ENCODE results near the gene DIRAS2.
A peak's percentile ranks its signal among the peaks of the same experiment; 100 is the strongest.
"Not testable (repeated sequence)": the region's sequence is repeated elsewhere in the genome, so short reads cannot be mapped to it uniquely, and the experiment has no call there.

Gene DIRAS2, protein sequence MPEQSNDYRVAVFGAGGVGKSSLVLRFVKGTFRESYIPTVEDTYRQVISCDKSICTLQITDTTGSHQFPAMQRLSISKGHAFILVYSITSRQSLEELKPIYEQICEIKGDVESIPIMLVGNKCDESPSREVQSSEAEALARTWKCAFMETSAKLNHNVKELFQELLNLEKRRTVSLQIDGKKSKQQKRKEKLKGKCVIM

DNA sequence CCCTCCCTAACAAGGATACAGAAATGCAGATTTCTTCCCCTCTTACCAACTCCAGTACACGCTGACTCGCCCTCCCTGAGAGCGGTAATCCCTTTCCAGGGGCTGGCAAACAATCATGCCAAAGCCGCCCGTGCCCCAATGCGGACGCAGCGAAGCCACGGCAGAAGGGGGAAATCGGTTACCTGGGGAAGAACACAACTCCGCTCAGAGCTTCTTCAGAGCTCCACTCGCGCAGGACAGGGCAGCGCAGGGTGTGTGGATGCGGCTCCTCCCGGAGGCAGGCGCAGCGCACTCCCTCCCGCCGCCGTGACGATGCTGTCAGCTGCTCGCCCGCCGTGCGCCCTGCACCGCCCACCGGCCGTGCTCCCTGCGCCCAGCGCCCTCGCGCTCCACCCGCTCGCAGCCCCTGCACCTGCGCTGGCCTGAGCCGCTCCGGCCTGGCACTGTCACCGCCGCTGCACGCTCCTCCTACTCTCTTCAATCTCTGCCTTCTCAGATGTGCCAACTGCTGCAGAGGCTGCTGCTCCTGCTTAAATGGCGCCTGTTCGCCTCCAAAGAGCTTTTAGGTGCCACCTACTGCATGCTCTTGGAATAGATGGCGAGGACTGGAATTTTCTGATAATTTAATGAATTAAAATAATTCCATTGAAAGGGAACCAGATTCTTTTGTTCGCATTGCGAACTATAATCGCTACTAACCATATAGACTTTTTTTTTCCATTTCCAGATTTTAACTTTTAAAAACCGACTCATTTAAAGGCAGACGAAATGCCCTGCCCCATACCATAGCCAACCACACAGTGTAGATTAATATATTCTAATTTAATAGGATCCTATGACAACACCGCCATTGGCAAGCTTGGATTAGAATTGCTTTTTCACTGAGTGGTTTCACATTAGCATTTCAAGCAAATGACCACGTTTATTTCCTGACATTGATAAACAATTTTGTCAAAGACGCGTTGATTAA, at the start of gene DIRAS2:
DIRAS2 (minus strand) TSS at position 255 of the 970 bp plus-strand sequence. CDS start 28,997 bp downstream, outside the sequence.
- peak; percentile 93 for DNase-seq (ENCODE audit: low spot score)

DNA sequence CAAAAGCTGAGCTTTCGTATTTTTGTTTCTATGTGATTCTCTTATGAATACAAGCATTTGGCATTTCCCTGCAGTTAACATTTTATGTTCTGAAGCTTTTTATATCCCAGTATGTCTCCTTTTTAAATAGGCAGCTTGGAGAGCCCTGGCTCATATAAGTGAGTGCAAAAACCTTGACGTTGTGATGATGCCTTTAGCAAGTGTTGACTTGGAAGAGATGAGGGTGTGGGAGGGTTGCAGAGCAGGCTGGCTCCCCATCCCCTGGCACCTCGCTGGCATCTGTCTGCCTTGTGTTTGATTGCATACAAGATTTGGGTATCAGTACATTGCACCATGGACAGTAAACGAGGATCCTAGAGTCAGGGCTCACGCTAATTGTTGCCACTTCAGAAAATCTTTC, 42.1 kb upstream of the DIRAS2 start:
- no peak for DNase-seq (ENCODE audit: low spot score)

DNA sequence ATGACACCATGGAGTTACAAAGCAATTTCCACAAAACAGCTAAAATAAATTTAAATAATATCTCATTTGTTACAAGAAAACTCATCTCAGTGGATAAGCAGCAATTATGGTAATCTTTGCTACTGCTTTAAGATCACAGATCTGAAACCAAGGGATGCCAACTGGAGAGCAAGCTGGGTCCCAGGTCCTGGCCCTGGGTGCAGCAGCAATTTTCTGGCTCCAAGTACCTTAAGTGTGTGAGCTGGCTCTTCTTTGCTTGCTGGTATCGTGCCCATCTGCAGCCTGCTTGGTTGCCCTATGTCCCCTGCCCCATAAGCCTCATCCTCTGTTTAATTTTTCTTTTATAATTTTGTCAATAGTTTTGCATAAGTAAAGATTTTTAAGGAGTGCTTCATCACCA, 41.5 kb upstream of the DIRAS2 start:
- DNase-seq (ENCODE audit: low spot score), result no peak

DNA sequence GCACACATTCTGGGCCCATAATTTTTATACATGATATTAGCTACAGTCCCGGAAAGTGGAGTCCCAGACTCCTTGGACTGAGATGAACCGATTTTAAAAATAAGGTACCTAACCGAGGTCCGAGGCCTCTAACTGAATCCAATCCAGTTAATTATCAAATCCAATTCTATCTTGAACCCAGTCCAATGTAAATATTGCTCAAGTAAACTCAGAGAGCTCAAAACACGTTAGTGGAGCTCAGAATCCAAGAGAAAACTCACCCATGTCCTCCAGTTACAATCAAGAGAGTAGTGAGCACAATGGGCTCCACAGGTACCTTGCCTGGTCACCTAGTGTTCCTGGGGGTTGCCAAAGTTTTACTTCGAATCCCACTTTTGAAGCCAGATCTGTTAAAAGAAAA, 37.9 kb upstream of the DIRAS2 start:
- no peak for DNase-seq (ENCODE audit: low spot score)

DNA sequence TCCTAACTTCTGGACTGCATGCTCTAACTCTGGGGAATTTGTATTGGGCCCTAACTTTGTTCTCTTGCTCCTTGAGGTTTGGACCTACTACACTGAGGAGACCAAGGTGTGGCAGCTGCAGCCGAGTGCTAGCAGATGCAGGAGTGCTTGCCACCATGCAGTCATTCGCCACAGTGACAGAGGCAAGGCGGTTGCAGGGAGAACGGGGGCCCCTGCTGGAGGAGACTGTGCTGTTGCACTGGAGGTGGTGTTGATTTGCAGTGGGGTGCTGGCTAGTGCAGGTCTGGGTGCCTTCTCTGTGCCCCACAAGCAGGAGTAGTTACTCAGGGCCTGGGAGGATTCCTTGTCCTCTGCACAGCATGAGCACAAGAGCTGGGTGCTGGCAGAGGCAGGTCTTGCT, 22.4 kb upstream of the DIRAS2 start:
- DNase-seq (ENCODE audit: low spot score), result no peak

DNA sequence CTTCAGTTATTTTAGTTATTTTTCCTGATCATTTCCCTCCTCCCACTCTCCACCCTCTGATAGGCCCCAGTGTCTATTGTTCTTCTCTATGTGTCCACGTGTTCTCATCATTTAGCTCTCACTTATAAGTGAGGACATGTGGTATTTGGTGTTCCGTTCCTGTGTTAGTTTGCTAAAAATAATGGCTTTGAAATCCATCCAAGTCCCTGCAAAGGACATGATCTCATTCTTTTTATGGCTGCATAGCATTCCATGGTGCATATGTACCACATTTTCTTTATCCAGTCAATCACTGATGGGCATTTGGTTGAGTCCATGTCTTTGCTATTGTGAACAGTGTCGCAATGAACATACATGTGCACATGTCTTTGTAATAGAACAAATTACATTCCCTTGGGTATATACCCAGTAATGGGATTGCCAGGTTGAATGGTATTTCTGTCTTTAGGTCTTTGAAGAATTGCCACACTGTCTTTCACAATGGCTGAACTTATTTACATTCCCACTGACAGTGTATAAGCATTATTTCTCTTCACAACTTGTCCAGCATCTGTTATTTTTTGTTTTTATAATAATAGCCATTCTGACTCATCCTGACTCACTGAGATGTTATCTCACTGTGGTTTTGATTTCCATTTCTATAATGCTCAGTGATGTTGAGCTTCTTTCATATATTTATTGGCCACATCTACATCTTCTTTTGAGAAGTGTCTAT, 17.2 kb upstream of the DIRAS2 start:
- DNase-seq (ENCODE audit: low spot score), result no peak

DNA sequence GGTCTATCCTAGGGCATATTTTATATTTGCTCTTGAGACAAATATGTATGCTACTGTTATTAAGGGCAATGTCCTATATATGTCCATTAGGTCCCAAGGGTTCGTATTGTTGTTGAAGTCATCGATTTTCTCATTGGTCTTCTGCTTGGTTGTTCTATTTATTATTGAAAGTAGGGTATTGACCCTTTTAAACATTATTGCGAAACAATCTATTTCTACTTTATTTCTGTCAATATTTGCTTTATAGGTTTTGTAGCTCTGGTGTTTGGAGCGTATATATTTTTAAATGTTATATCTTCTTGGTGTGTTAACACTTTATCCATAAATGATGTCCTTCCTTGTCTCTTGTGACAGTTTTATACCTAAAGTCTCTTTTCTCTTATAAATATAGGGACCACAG, 16.2 kb upstream of the DIRAS2 start:
- no peak for DNase-seq (ENCODE audit: low spot score)

DNA sequence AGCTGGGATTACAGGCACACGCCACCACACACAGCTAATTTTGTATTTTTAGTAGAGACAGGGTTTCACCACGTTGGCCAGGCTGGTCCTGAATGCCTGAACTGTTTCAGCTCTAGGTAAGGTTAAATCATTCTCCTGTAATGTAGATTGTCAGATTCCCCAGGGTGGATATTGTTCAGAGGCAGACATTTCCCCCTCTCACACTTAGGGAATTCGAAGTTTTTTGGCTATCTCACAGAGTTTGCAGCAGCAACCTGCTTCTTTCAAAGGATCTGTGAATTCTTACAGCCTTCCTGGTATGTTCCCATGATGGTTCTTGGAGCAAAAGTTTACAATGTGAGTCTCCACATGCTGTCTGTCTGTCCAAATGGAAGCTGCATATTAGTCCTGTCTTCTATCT, 15.6 kb upstream of the DIRAS2 start:
- DNase-seq (ENCODE audit: low spot score), result no peak

DNA sequence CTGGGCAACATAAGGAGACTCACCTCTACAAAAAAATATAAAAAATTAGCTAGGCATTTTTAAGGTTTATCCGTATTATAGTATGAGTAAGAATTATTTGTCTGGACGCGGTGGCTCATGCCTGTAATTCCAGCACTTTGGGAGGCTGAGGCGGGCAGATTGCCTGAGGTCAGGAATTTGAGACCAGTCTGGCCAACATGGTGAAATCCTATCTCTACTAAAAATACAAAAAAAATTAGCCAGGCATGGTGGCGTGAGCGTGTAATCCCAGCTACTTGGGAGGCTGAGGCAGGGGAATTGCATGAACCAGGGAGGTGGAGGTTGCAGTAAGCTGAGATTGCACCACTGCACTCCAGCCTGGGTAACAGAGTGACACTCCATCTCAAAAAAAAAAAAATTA, 14.3 kb upstream of the DIRAS2 start:
- not testable (repeated sequence) for DNase-seq (ENCODE audit: low spot score)

DNA sequence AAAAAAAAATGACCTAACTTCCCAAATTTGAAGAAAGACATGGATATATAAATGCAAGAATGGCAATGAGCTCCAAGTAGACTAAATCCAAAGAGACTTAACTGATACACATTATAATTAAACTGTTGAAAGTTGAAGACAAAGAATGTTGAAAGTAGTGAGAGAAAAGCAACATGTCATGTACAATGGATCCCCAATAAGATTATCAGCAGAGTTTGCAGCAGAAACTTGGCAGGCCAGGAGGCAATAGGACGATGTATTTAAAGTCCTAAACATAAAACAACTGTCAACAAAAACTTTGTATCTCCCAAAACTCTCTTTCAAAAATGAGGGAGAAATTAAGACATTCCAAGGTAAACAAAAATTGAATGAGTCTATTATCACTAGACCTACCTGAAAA, 8.6 kb upstream of the DIRAS2 start:
- DNase-seq (ENCODE audit: low spot score), result no peak

DNA sequence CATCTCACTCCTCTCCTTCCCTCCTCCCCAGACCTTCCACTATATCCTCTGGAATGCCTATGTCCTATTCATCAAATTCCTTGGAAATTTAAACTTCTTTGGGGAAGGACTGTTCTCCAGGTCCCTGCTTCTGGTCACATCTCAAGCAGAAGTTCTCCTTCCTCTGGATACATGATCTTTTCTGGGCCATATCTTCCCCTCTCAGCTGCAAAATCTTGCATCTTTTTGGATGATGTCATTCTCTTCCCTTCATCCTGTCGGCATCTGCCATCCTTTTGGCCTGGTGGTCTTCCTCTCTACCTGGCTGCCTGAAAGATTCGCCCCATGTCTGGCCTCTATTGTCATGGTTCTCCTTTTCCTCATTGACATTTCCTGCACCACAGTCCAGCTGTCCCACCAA, 5.2 kb upstream of the DIRAS2 start:
- no peak for DNase-seq (ENCODE audit: low spot score)

DNA sequence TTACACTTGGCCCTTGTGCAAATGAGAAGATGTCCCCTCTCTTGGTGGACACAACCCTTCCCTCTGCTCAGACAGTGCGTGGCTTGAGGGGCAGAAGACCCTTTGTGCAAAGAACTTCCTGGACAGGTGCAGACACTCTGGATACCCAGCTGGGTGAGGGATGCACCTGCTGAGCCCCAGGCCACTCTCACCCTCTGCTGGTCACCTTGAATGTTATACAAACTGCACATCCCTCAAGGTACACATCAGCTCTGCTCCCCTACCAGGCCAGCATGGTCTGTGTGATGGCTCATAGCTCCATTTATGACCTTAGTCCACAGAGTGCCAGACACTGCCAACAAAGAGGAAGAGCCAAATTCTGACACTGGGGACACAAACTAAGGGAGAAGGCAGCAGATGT, 3.1 kb upstream of the DIRAS2 start:
- no peak for DNase-seq (ENCODE audit: low spot score)

DNA sequence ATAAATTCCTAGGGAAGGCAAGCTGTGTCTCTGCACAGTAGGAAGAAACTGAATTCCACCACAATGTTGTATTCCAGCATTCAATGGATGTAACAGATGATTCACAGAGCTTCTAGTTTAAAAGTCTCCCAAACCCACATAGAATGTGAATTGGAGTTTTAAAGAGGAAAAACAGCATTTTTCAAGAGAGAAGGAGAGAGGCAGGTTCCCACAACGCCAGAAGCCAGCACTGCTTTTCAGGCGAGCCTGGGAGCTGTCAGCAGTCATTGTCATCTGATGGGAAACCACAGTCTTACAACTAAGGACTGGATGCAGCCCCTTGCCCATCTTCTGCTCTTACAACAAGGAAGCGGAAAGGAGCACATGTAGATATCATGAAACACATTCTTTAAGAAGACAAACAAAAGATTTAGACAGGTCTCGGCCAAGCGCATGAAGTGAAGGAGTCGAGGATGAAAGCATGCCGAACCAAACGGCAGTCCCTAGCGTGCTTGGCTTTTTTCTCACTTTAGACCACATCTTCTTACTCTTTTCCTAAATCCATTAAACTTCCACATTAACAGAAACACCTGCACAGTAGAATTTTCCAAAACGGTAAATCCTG, 638 bp downstream of the DIRAS2 start:
- DNase-seq (ENCODE audit: low spot score), result peak; percentile 68

DNA sequence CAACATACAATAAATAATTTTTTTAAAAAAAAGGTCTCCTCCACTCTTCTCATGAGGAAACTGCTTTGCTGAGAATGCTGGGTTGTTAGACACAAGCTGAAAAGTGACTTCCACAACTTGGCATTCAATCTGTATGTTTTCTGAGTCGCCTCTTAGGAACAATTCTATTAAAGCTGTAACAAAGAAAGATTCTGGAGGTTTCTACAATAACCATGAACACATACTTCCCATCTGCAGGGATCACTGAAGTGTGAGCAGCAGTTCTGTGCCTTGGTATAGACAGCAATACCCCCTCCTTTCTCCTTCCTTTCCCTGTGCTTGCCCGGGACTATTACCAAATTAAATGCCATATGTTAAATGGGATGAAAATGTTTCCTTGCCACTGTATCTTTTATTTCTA, 1.5 kb downstream of the DIRAS2 start:
- DNase-seq (ENCODE audit: low spot score), result peak; percentile 59

DNA sequence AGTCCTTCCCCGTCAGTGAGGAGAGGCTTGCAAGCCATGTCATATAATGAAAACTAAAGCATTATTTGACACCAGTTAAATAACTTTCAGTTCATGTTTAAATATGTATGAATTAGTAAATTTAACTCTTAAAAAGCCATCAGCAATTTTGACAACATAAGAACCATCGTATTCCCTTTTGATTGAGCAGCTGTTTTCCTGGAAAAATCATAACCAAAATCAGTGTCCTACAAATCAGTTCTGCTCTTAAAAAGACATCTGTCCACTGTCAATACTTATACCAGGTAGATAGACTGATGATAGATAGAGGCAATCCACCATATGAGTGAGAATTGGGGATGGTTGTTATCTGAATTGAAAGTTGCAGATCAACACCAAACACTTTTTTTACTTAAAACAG, 2.3 kb downstream of the DIRAS2 start:
- no peak for DNase-seq (ENCODE audit: low spot score)

DNA sequence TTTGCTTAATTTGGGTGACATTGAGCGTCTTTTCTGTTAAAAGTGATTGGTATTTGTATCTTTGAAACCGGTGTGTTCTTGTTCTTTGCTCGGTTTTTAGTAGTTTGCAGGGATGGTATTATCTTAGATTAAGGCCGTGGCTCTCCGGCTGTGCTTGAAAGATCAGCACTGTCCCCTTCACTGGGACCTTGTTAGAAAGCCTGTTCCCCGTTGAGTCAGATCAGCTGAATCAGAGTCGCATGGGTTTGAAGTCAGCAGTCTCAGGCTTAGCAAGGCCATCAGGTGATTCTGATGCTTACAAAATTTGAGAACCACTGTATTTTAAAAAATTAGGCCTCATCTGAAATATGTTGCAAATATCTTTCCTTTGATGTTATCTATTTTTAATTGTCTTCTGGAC, 5.0 kb downstream of the DIRAS2 start:
- no peak for DNase-seq (ENCODE audit: low spot score)

DNA sequence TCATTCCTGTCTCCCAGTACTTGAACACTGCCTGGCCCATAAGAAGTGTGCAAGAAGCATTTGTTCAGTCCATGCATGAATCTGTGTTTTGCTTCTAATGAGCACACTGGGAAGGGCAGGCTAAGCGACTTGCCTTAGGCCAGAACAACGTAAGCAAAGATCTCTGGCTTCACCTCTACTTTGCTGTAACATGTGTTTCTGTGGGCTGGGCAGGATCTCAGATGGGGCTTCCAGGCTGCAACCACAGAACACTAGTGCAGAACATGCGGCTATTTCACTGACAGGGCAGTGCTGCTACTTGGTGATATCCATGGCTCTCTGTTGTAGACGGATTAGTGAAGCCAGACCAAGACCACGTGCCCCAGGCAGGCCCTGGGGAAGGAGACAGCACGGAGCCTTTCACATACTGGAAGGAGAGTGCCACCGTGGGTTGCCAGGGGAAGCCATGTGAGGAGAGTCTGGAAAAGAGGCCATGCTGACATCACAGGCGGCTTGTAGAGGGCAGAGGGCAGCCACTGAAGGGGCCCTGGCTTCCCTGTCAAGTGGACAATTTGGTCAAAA, 9.9 kb downstream of the DIRAS2 start:
- no peak for DNase-seq (ENCODE audit: low spot score)

DNA sequence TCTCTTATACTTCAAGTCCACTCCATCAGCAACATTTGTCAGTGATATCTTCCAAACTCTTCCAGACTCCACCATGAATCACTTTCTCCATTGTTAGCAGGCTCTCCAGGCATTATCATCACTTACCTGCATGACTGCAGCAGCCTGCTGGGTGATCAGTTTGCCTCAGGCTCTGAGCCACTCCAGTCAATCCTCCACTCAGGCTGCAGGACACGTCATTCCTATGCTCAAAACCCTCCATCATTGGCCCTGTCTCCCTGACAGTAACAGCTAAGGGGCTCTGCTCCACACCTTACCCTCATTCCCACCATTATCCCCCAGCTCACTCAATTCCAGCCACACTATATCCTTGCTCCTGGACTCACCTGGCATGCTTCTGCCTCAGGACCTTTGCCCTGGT, 10.7 kb downstream of the DIRAS2 start:
- DNase-seq (ENCODE audit: low spot score), result no peak

DNA sequence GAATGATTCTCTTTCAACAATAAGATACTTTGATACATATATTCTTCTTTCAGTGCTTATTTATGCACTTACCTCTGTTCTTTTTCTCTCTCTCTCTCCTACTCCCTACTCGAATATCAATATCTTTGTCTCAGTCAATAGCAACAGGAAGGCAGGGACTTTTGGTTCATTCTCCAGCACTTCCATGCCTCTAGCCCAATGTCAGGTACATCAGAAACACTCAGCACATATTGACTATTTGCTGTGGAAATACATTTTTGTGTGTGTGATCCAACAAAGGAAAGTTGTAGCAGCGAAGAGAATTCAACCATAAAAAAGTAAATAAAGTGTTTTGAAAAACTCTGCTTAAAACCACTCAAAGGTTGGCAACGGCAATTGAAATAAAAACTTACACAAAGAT, 12.6 kb downstream of the DIRAS2 start:
- DNase-seq (ENCODE audit: low spot score), result no peak

DNA sequence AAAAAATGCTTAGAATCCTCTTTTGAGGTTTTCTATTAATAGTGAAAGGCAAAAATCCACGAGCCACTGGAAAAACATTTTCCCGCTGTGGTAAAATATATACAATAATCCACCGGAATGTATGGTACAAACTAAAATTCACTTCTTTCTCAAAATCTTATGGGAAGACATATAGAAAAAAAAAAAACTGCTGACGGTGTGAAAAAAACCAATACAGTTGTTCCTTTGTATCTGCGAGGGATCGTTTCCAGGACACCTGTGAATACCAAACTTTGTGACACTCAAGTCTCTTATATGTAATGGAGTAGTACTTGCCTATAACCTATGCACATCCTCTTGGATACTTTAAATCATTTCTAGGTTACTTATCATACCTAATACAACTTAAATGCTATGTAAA, 13.3 kb downstream of the DIRAS2 start:
- DNase-seq (ENCODE audit: low spot score), result no peak

DNA sequence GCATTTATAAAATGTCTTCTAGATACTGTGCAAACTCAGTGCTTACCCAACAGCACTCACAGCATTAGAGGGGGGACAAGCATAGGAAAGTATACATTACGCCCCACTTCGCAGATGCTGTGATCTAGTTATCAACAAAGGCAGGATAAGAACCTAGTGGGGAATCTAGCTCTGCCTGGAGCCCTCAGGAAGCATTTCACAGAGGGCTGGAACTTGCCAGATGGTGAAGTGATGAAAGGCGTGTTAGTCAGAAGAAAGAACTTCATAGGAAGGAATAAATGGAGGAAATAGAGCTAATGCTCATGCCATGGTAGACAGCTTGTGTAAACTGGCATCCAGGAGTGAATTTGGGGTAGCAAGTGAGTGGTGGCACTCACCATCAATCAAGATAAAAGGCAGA, 25.8 kb downstream of the DIRAS2 start:
- DNase-seq (ENCODE audit: low spot score), result peak; percentile 70

DNA sequence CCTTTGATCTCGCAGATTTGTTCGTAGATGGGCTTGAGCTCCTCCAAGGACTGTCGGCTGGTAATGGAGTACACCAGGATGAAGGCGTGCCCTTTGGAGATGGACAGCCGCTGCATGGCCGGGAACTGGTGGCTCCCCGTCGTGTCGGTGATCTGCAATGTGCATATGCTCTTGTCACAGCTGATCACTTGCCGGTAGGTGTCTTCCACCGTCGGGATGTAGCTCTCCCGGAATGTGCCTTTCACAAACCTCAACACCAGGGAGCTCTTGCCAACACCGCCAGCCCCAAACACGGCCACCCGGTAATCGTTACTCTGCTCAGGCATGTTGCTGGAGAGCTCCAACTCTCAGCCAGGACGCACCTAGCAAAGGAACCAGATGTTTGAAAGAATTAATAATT, 29.1 kb downstream of the DIRAS2 start:
- DNase-seq (ENCODE audit: low spot score), result no peak

All from cerebellar cortex (tissue), 1 donor.